Gastrocnemius medialis (tissue), 4 donors: ENCODE results near the gene QSER1. TPM values are rescaled to one million over a fixed set of nuclear protein-coding genes. Genes with fewer than 3 reads are reported as not detected.

Experiments used
- ATAC-seq, 2 donors: fragments of 150-250 bp; one replicate each; pipeline ENCODE4 v1.9.1; 2016
- DNase-seq, 2 donors: peaks; one replicate each; pipeline ENCODE4 v3.0.0-alpha.2; 2019
- H3K27ac ChIP-seq, 4 donors: fragments of 200-600 bp; sonication (generic); 1 replicate in 1 of 4; 2 replicates in 3 of 4; pipeline ENCODE4 v1.5.1; 2016 to 2018; ENCODE audit warnings: mild to moderate bottlenecking in 2 of 4, moderate library complexity in 1 of 4
- H3K27me3 ChIP-seq, 3 donors: fragments of 200-600 bp; sonication (generic) in 2 of 3; 1 replicate in 1 of 3; 2 replicates in 2 of 3; pipeline versions ENCODE4 v1.5.1 to v1.6.0; 2016 to 2019; ENCODE audit warnings: mild to moderate bottlenecking in 1 of 3, moderate library complexity in 1 of 3
- H3K36me3 ChIP-seq, 2 donors: fragments of 200-600 bp; sonication (generic) in 1 of 2; one replicate each; pipeline ENCODE4 v1.5.1; 2017 to 2018
- H3K4me1 ChIP-seq, 2 donors: fragments of 200-600 bp; sonication (generic) in 1 of 2; one replicate each; pipeline ENCODE4 v1.5.1; 2016 to 2017; ENCODE audit warnings: mild to moderate bottlenecking in 2 of 2
- H3K4me3 ChIP-seq, 4 donors: fragments of 200-600 bp; sonication (generic) in 3 of 4; 1 replicate in 1 of 4; 2 replicates in 3 of 4; pipeline ENCODE4 v1.5.1; 2016 to 2019; ENCODE audit warnings: mild to moderate bottlenecking in 2 of 4
- H3K9me3 ChIP-seq, 3 donors: fragments of 200-600 bp; sonication (generic) in 2 of 3; 1 replicate in 1 of 3; 2 replicates in 2 of 3; pipeline ENCODE4 v1.5.1; 2016 to 2019
- CTCF ChIP-seq, 5 experiments: fragments of 450-650 bp in 3 of 5; fragments of 200-600 bp in 2 of 5; sonication (generic) in 2 of 5; IDR thresholded peaks in 4 of 5; conservative IDR thresholded peaks in 1 of 5; 1 replicate in 4 of 5; 2 replicates in 1 of 5; pipeline ENCODE4 v1.5.1; 2016 to 2019; ENCODE audit warnings: antibody characterized with exemption in 5 of 5, mild to moderate bottlenecking in 3 of 5, moderate library complexity in 3 of 5
- POLR2A ChIP-seq, 2 donors: fragments of 450-650 bp; IDR thresholded peaks; one replicate each; pipeline ENCODE4 v1.6.1; 2017; ENCODE audit warnings: antibody characterized with exemption in 2 of 2, mild to moderate bottlenecking in 2 of 2, moderate library complexity in 2 of 2
- in situ Hi-C, 4 donors: fragments of 200-750 bp; cut with MboI; loops; one replicate each; pipeline versions ENCODE4 v1.15.0 to v1.8.0; 2017; ENCODE audit warnings: low sequenced_read_pairs in 4 of 4
- intact Hi-C: fragments of 100-400 bp; cut with DNase I; formaldehyde crosslinking; loops from one replicate; pipeline ENCODE4 v1.15.1; 2023; ENCODE audit warnings: low total_unique reads
- total RNA-seq, 4 donors: library from RNA; depleted of rRNA; stranded (reverse); fragments of >200 nt; gene quantifications; one replicate each; pipeline versions ENCODE4 v1.1.0 to v1.2.3, GENCODE V29; 2016

The QSER1 gene
- total RNA-seq, 4 donors from 2014 or later, result 7.5 to 17.2 (median 13.1) TPM

GRCh38 chr11:32913445-32913844 is 20.8 kb downstream of the QSER1 start:
- H3K27ac ChIP-seq, result no peak overlapping the region
- no peak overlapping the region for H3K4me3 ChIP-seq
- no peak for ATAC-seq
- in situ Hi-C loops, result no loop called here
- intact Hi-C loops, result no loop called here
- no peaks in the 10 kb centered on the region for H3K27me3 ChIP-seq
- no peaks in the 10 kb centered on the region for H3K9me3 ChIP-seq
- no peaks in the 10 kb centered on the region for H3K36me3 ChIP-seq
- no peak for DNase-seq
- TF ChIP-seq POLR2A (IDR thresholded peaks at IDR 0.05) (no peak), CTCF (IDR thresholded peaks at IDR 0.05 in 4 of 5, conservative IDR thresholded peaks at IDR 0.05 in 1 of 5) (no peak)
- no peaks in the 10 kb centered on the region for H3K4me1 ChIP-seq

GRCh38 chr11:32916361-32916760 is 23.8 kb downstream of the QSER1 start:
- intact Hi-C loops (no loop called here), in situ Hi-C loops (no loop called here)
- no peak overlapping the region for H3K4me3 ChIP-seq
- no peak overlapping the region for H3K27ac ChIP-seq
- H3K4me1 ChIP-seq, result peaks cover 3 to 4% of the 10 kb centered on the region in 2 donors
- no peak for ATAC-seq
- H3K36me3 ChIP-seq, result no peaks in the 10 kb centered on the region
- no peaks in the 10 kb centered on the region for H3K27me3 ChIP-seq
- TF ChIP-seq POLR2A (IDR thresholded peaks at IDR 0.05) (no peak), CTCF (IDR thresholded peaks at IDR 0.05 in 4 of 5, conservative IDR thresholded peaks at IDR 0.05 in 1 of 5) (no peak)
- H3K9me3 ChIP-seq, result no peaks in the 10 kb centered on the region
- DNase-seq, result no peak

GRCh38 chr11:32916994-32917393 is 24.4 kb downstream of the QSER1 start:
- in situ Hi-C loops (no loop called here), intact Hi-C loops (no loop called here)
- TF ChIP-seq POLR2A (IDR thresholded peaks at IDR 0.05) (no peak), CTCF (IDR thresholded peaks at IDR 0.05 in 4 of 5, conservative IDR thresholded peaks at IDR 0.05 in 1 of 5) (no peak)
- DNase-seq (no peak), ATAC-seq (no peak)
- Histone ChIP-seq H3K4me1 (peaks cover 3 to 4% of the 10 kb centered on the region in 2 donors), H3K36me3 (no peaks in the 10 kb centered on the region), H3K27me3 (no peaks in the 10 kb centered on the region), H3K4me3 (no peak overlapping the region), H3K27ac (no peak overlapping the region), H3K9me3 (no peaks in the 10 kb centered on the region)

- no peak for ATAC-seq
- TF ChIP-seq CTCF (IDR thresholded peaks at IDR 0.05 in 4 of 5, conservative IDR thresholded peaks at IDR 0.05 in 1 of 5), result no peak
- TF ChIP-seq POLR2A (IDR thresholded peaks at IDR 0.05), result no peak
- in situ Hi-C loops, result no loop called here
Measured at GRCh38 chr11:32918427-32918826, 25.8 kb downstream of the QSER1 start.

GRCh38 chr11:32919338-32919737 is 26.7 kb downstream of the QSER1 start:
- intact Hi-C loops, result no loop called here
- in situ Hi-C loops, result no loop called here

More at GRCh38 chr11:32918427-32918826, 25.8 kb downstream of the QSER1 start:
- Histone ChIP-seq H3K4me3 (no peak overlapping the region), H3K4me1 (peaks cover 3 to 4% of the 10 kb centered on the region in 2 donors), H3K36me3 (no peaks in the 10 kb centered on the region), H3K27ac (no peak overlapping the region), H3K9me3 (no peaks in the 10 kb centered on the region), H3K27me3 (no peaks in the 10 kb centered on the region)
- DNase-seq, result no peak
- intact Hi-C loops, result no loop called here

More at GRCh38 chr11:32919338-32919737, 26.7 kb downstream of the QSER1 start:
- Histone ChIP-seq H3K27me3 (no peaks in the 10 kb centered on the region), H3K4me3 (no peak overlapping the region), H3K36me3 (no peaks in the 10 kb centered on the region), H3K4me1 (peaks cover 3 to 4% of the 10 kb centered on the region in 2 donors), H3K9me3 (no peaks in the 10 kb centered on the region), H3K27ac (no peak overlapping the region)
- TF ChIP-seq POLR2A (IDR thresholded peaks at IDR 0.05), result no peak
- TF ChIP-seq CTCF (IDR thresholded peaks at IDR 0.05 in 4 of 5, conservative IDR thresholded peaks at IDR 0.05 in 1 of 5), result no peak
- DNase-seq (no peak), ATAC-seq (no peak)
